MM.1S (cell line): ENCODE results near the gene HES2.

ENCODE experiments used
- EZH2 ChIP-seq: fragments of 300-600 bp; sonication (generic); optimal IDR thresholded peaks from 2 replicates; pipeline ENCODE3; 2017; ENCODE audit warnings: low read depth, mild to moderate bottlenecking, antibody characterized with exemption, low read length, mixed read lengths
- TF ChIP-seq, protein P1 (sequence below): fragments of 300-600 bp; sonication (generic); IDR thresholded peaks from 2 replicates; pipeline ENCODE4 v1.5.1; 2016; ENCODE audit warnings: antibody characterized with exemption, low read length, mixed read lengths

DNA sequence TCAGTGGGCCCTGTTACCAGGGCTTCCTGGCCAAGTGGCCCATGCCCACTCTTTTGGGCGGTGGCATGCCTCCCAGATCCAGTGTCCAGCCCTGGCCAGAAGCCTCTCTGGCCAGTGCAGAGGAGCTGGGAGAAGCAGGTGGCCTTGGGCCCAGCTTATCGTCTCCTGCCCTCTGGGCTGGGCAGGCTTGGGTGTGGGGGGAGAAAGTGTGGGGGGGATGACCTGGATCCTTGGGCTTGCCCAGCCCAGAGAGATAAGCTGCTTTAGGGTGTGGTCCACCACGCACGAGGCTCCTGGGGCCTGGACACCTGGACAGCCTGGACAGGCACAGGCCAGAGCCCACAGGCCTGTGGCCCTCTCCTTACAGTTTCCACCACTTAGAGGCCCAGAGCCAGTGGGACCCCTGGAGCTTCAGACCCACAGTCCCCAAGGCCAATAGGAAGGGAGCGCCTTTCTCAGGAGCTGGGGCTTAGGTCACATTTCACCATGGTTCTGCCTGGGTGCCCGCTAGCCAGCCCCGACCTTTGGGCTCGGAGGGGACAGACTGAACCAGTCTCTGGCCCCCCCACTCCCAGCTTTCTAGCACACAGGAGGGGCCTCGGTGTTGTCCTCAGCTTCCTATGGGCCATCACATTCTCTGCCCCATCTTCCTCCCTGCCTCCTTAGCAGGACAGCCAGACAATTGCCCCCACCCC lies 6.7 kb upstream of the HES2 start:
- TF ChIP-seq, protein P1, sequence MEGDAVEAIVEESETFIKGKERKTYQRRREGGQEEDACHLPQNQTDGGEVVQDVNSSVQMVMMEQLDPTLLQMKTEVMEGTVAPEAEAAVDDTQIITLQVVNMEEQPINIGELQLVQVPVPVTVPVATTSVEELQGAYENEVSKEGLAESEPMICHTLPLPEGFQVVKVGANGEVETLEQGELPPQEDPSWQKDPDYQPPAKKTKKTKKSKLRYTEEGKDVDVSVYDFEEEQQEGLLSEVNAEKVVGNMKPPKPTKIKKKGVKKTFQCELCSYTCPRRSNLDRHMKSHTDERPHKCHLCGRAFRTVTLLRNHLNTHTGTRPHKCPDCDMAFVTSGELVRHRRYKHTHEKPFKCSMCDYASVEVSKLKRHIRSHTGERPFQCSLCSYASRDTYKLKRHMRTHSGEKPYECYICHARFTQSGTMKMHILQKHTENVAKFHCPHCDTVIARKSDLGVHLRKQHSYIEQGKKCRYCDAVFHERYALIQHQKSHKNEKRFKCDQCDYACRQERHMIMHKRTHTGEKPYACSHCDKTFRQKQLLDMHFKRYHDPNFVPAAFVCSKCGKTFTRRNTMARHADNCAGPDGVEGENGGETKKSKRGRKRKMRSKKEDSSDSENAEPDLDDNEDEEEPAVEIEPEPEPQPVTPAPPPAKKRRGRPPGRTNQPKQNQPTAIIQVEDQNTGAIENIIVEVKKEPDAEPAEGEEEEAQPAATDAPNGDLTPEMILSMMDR: no peak
- TF ChIP-seq EZH2: no peak
